GM11168 (cell line): ENCODE results near the gene NOXA1.
"Not testable (repeated sequence)": the region's sequence is repeated elsewhere in the genome, so short reads cannot be mapped to it uniquely, and the experiment has no call there.

Source experiments
- in situ Hi-C: fragments of 300-500 bp; cut with MboI; formaldehyde crosslinking; loops from one replicate; pipeline ENCODE4 v1.12.0; 2022; ENCODE audit warnings: low sequenced_read_pairs; ENCODE audit not compliant: unreplicated experiment

Gene NOXA1

DNA sequence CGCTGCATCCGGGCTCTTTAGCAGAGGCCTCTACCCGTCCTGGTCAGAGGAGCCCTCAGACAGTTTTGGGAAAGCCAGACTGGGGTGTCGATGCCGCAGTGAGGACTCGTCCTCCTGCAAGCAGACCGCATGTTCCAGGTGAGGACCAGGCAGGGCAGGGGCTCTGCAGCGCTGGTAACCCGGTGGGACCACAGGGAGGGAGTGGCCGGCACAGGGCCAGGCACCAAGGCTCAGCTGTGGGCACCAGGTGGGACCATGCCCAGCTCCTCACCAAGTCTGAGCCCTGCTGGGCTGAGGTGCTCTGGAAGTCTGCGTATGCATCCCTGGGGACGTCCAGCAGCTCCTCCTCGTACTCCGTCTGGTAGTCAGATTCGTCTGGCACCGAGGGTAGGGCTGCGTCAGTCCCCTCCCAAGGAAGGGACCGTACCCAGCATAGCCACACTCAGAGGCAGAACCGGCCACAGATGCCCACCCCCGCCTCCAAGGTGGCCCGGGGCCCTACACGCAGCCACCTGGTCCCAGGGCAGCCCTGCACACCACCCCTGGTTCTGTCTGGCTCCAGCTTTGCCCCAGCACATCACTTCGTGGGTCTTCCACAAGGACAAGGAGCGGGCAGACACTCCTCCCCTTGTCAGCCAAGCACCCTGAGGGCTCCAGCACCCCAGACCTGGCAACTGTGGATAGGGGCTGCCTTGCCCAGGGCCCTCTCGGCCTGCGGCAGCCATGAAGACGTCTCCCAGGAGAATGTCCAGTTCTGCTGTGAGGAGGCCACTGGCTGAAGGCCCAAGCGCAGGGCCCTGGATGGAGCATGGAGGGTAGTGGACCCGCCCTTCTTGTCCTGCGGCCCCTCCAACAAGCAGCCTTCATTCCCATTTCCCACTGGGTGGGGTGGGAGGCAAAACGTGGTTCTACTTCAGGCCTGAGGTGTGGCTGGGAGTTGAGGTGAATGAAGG, 37.4 kb downstream of the NOXA1 start:
- in situ Hi-C loops: no loop called here

DNA sequence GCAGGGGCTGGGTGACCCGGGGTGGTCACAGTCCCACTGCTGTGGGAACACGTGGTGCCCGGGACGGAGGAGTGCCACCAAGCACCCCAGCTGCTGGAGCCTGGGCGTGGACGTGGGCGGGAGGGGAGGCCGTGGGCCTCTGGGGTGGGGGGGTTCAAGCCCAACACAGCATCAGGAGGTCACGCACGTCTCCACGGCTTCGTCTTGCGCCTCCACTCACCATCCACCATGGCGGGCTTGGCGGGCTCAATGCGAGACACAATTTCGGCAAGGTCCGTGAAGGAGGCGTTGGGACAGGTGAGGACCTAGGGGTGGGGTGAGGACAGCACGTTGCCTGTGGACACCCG, 38.1 kb downstream of the NOXA1 start:
- in situ Hi-C loops: no loop called here

DNA sequence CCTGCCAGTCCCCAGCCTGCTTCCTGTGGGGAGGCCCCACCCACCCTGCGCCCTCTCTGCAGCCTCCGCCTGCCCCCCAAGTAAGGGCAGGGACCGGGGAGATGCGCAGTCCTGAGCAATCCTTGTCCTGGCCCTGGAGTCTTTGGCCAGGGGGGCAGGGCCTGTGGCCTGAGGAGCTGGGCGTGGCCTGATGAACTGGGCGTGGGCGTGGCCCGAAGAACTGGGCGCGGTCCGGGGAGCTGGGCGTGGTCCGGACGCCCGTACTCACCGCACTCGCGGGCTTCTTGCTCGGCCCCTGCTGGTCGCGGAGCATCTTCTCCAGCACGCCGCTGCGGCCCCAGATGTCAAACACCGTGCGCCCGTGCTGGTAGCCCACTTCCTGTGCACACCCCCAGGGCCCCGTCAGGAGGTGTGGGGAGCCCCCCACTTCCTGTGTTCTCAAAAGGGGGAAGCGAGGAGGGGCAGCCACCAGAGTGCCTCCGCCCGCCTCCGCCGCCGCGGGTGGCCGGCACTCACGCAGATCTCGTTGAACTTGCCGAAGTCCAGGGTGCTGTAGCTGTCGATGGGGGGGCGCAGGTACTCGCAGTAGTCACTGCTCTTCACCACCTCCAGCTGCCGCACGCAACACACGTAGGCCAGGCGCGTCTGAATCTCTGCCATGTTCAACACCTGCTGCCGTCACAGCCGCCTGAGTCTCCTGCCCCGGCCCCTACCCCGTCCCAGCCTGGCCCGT, 38.6 kb downstream of the NOXA1 start:
- in situ Hi-C loops: no loop called here

DNA sequence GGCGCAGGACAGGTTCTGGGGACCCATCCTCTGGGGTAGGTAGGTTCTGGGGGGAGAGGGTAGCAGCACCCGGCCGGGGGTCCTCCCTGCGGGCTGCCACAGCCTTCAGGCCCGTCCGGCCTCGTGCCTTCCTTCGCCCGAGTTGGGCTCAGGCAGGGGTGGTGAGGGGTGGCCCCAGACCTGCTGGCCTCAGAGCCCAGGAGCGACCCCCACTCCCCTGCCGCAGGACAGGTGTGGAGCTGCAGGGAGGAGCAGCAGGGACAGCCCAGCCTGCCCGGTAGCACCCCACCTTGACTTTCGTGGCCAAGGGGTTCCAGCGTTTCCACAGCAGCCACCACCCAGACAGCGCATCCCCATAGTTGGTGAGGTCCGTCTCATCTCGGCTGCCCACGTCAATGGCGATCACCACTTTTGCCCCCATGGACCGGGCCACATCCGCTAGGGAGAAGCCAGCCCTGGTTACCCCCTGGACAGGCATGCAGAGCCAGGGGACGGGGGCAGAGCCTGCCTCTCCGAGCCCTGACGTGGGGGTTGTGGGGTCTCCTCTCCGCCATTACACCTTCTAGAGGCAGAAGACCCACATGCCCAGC, 39.3 kb downstream of the NOXA1 start:
- in situ Hi-C loops: no loop called here

DNA sequence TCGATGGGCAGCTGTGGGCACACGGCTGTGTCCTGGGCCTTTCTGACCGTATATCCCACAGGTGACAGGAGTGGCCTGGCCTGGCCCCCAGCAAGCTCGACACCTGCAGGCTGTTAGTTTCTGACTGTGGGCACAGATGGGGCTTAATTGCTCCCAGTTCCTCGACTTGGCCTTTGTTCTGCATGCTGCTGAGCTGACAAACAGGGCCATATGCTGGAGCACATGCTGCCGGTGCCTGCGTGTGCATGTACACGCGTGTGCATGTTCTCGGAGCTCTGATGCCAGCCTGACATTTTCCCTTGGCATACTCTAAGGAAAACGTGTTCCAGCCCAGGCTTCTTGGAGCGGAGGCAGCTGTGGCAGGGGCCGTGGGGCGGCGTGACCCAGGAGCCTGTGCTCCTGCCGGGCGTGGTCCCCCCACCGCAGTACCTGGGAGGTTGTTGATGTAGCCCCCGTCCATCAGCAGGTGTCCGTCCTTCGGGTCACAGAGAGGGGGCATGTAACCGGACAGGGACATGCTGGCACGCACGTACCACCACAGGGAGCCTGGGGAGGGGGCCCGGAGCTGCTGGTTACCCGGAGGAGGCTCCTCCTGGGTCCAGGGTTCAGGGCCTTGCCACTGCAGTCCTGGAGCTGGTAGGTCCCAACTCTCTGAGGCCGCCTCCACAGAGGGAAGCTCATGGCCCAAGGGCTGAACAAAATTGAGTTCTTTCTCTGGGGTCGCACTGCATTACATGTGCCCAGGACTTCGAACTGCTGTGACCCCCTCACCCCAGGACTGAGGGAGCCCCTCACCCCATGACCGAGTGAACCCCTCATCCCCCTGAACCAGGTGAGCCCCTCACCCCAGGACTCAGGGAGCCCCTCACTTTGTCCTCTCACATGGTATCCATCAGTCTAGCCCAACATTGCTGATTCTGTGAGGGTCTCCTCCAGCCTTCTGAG, 40.1 kb downstream of the NOXA1 start:
- in situ Hi-C loops: no loop called here

DNA sequence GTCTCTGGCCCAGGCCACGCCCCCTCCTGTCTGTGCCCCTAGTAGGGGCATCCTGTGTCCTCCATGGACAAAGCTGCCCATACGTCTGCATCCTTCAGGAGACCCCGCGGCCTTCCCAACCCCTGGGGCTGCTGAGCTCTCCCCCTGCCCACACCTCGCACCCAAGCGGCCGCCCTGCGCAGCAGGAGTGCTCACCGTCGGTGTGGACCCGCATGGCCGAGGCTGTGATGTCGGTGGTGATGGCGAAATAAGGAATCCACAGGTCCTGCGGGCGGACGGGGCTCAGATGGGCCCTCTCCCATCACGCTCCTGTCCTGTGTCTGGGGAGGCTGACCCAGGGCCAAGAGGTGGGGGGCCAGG, 40.7 kb downstream of the NOXA1 start:
- in situ Hi-C loops: no loop called here

DNA sequence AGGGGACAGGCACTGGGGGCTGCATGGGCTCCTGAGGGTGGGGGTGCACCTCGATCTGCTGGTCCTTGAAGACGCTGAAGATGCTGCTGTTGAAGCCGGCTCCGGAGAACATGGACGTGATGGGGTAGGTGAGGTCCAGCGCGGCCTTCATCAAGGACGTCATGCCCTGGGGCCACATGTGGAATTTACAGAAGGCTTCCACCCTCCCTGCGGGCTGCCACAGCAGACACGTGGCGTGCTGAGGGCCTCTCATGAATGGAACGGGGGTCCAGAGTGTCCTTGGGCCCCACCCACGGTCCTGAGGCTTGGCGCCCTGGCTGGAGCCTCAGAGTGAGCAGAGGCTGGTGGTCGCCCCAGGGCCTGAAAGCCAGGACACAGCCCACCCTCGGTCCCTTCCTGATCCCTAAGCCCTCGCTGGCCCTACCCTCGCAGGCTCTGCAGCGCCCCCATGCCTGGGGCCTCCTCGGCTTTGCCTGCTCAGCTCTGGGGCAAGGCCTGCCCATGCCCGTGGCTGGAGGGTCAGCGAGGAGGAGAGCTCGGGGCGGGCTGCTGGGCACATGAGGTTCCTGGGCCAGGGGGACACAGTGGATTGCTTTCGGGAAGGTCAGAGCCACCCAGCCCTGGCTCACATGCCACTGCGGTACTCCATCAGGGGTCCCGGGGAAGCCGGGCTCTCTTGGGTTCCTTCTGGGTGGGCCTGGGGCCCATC, 41.3 kb downstream of the NOXA1 start:
- in situ Hi-C loops: no loop called here

DNA sequence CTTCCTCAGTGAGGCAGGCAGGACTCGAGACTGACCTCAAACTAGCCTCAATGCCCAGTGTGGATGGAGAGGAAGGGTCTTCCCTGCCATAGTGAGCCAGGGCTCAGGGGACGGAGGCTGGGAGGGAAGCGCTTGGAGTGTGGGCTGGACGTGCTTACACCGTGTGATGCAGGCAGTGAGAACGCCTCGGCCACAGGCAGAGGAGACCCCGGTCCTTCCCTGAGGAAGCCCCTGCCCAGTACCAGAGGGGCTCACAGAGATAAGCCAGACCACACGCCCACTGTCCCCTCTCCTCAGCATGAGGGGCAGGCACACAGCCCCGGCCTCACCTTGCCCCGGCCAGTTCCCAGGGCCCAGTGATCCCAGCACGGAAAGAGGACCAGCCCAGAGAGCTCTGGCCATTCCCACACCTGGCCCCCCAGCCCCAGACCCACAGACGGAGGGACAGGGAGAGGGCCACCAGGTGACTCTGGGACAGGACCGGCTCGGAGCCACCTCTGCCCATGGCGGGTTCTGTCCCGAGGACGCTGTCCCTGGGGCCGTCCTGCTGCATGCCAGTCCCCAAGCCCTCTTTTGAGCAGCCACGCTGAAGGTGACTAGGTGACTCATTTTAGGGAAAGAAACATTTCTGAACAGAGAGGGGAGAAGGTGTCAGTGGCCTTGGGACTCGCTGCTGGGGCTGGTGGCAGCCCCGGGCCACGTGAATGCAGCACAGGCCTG, 42.0 kb downstream of the NOXA1 start:
- in situ Hi-C loops: no loop called here

DNA sequence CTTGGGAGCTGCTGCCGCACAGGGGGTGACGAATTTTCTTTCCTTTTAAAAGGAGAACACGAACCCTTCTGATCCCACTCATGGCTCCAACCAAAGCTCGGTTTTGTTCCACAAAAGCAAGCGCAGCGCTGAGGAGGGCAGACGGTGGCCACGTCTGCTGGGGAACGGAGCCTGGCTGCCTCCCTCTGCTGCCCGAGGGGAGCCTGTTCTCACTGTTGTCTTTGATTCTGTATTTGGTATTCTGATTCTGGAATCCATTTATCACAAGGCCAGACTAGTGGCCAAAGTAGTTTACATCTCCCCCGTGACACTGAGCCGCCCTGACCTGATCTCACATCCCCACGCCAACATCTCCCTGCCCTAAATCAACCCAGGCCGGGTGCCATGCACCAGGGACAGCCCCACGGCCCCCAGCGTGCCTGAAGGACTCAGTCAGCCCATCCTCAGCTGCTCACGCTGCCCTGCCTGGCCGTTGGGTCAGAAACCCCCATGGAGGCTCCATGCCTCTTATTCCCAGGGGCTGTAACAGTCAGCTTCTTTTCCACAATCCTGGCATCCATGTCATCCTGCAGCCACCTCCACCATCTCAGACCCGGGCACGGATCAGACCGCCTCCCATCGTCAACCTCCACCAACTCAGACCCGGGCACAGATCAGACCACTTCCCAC, 42.7 kb downstream of the NOXA1 start:
- in situ Hi-C loops: no loop called here

DNA sequence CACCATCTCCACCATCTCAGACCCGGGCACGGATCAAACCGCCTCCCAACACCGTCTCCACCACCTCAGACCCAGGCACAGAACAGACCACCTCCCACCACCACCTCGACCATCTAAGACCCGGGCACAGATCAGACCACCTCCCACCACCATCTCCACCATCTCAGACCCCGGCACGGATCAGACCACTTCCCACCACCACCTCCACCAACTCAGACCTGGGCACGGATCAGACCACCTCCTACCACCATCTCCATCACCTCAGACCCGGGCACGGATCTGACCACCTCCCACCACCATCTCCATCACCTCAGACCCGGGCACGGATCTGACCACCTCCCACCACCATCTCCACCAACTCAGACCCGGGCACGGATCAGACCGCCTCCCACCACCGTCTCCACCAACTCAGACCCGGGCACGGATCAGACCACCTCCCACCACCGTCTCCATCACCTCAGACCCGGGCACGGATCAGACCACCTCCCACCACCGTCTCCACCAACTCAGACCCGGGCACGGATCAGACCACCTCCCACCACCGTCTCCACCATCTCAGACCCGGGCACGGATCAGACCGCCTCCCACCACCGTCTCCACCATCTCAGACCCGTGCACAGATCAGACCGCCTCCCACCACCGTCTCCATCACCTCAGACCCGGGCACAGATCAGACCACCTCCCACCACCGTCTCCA, 43.3 kb downstream of the NOXA1 start:
- in situ Hi-C loops: not testable (repeated sequence)

DNA sequence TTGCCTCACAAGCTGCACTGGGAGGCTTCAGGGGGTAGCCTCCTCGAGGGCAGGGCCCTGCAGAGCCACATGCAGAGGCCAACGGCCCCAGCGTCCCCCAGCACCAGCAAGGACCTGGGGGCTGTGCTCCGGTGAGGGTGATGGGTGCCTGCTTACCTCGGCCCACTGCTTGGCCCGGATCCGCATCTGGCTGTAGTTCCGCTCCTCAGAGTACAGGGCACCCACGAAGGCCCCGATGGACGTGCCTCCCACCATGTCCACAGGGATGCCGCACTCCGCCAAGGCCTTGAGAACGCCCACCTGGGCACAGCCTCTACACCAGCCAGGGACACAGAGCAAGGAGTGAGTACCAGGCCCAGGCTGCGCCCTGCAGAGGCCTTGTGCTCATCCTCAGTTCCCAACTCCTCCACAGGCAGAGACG, 44.0 kb downstream of the NOXA1 start:
- in situ Hi-C loops: no loop called here

DNA sequence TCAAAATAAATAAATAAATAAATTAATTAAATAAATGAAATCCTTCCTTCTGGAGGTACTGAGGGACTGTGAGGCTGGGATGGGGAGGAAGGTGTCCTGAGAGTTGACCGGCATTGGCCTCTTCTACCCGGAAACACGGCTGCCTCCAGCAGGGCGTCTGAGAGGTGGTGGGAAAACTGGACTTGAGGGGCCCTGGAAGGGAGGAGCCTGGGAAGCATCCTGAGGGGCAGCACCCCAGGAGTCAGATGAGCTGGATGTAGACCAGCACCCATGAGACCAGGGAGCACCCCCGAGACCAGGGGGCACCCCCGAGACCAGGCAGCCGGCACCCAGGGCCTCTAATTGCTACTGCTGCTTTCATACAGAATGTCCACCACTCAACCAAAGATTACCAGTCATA, 44.7 kb downstream of the NOXA1 start:
- in situ Hi-C loops: no loop called here

DNA sequence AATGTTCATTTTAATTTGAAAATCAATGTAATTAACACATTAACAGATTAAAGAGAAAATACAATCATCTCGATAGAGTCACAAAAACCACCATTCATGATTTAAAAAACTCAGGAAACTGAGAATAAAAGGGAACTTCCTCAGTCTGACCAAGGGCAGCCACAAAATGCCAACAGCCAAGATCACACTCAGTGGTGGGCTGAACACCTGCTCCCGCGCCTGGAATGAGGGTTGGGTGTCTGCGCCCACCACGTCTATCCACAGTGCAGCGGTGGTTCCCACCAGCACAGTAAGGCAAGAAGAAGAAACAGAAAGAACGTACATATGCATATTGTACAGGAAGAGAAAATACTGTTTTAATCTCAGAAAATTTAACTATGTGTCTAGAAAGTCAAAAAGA, 47.6 kb downstream of the NOXA1 start:
- in situ Hi-C loops: no loop called here

DNA sequence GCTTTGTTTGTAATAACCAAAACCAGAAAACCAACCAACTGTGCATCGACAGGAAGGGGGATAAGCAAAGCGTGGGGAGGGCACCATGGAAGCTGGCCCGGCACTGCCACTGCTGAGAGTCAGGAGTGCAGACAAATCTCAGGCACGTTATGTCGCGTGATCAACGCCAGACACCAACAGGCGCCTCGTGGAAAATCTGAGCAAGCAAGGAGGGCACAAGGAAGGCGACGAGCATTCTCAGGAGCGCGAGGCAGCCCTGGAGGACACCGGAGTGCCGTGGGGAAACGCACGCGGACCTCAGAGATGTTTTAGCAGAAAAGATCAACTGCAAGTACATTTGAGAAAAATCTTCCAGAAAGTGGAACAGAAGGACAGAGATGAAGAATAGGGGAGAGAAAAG, 51.1 kb downstream of the NOXA1 start:
- in situ Hi-C loops: no loop called here

DNA sequence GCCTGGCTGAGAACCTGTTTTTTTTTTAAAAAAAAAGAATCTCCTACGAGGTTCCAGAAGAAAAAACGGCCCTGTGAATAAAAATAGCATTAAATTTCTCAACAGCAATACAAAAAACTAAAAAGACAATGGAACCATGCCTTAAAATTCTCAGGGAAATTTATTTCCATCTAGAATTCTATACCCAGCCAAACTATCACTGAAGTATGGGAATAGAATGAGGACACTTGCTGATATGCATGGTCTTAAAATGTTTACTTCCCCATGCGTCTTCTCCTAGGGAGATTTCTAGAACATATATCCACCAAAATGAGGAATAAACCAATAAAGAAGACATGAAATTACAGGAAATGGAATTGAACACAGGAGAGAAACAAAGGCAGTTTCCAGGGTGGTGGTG, 52.5 kb downstream of the NOXA1 start:
- in situ Hi-C loops: no loop called here

DNA sequence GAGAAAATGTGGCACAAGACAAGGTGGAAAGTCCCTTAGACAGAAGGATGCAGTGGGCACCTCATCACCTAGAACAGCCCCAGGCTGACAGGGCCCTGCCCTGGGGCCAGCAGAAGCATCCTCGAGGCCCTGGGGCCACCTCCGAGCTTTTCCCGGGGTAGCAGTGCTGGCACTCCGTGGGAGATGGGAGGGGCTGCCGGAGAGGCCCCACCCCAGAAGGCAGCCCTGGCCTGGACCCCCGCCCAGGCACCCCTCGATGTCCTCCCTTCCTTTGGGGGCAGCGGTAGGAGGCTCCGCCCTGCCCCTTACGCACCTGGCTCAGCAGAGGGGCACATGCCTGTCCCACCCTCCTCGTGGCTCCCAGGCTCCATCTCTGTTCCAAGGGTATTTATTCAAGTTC, 53.7 kb downstream of the NOXA1 start:
- in situ Hi-C loops: no loop called here

DNA sequence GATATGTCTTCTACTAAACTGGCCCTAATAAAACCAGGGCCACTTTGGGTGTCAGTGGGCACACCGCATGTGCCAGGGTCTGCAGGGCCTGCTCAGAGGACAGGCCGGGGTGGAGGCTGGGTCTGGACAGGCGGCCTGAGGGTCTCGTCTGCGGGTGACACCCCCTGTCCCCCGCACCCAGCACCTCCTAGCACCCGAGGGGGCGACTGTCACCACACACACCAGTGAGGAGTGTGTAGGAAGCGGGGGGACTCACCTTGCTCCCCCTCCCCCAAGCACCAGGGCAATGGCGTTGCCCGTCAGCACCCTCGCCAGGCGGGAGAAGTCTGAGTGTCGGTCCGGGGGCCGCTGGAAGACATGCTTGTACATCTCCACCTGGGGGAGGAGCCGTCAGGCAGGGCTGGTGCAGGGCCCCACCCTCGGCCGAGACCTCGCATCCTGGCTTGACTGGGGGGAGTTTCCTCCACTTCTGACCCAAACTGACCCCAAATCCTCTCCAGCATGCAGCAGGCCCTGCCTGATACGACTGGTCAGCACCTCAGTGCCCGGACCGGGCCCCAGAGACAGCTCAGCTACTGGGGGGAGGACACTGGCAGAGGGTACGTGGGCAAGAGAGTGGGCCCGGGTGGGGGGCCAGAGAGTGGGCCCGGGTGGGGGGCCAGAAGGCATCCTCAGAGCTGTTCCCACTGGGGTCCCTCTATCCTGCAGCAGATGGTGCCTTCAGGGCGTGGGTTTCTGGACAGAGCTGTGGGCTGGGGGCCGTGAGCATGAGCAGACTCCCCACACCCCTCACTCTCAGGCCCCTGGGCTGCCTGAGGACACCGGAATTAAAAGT, 54.8 kb downstream of the NOXA1 start:
- in situ Hi-C loops: no loop called here
